ENCODE results near the gene SNU13.
"Not testable (repeated sequence)": the region's sequence is repeated elsewhere in the genome, so short reads cannot be mapped to it uniquely, and the experiment has no call there.

The SNU13 gene

DNA sequence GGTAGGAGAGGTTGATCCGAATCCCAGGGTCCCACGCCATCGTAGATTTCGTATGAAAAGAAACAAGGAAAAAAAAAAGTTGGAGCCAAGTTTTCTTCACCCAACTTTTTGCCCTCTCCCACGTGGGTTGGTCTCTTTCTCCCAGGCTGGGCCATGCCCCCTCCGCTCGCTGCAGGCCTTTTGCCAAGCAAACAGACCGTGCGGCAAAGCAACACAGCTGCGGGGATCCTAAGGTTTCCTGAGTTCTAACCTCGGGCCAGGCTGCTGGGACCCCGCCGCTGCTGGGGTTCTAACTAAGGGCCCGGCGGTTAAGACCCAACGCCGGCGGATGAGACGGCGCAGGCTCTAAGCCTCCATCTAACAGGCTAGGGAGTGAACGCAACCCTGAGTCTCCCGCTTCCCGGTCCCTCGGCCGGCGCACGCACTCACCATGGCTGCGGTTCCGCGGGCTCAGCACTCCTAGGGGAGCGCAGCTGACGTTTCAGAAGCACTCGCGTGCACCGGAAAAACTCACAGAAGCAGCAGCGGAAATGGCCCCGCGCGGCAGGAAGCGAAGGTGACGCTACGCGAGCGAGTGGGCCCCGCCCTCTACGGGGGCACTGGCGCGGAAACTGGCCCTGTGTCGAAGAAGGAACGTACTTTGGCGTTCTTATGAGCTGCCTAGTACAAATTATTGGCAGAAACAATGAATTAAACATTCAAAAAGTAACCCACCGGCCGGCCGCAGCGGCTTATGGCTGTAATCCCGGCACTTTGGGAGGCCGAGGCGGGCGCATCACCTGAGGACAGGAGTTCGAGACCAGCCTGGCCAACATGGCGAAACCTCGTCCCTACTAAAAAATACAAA is at the start of gene SNU13:
TSS of gene SNU13 (minus strand) at position 503 of the 847 bp plus-strand sequence. CDS start at position 432, 71 bp downstream.
- DNase-seq (ENCODE audit: low read depth in 3 of 3): peak; percentile 86 to 88 (median 87)

DNA sequence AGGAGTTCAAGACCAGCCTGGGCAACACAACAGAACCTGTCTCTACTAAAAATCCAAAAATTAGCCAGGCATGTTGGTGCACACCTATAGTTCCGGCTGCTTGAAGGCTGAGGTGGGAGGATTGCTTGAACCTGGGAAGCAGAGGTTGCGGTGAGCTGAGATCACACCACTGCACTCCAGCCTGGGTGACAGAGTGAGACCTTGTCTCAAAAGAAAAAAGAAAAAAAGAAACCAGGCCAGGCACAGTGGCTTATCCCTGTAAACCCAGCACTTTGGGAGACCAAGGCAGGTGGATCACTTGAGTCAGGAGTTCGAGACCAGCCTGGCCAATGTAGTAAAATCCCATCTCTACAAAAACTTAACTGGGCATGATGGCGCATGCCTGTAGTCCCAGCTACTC is 44.6 kb upstream of the SNU13 start:
- DNase-seq (ENCODE audit: low read depth in 3 of 3): not testable (repeated sequence)

DNA sequence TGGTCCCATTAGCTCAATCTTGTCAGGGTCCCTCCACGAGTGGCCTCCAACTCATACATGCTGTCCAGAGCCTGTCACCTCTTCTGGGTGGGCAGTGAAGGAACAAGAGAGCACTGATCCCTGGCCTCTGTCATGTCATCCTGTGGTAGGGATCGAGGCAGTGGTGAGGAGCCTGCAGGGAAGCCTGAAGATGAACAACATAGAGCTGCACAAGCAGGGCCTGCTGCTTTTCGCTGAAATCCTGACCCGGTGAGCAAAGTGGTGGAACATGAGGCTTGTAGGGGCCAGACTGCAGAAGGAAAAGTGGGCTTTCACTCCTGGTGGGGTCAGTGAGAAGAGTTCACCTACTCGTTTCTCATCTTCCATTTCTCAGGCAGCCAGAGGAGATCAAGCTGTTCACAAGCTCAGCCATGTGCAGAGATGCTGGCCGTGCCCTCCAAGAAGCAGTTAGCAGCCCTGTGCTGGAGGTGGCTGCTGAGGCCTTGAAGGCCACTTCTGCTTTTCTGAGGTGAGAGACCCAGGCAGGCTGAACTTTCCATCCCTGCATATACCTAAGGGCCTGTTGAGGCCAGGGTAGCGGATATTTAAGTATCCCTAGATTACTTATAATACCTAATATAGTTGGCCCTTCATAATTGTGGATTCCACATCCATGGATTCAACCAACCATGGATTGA is 43.6 kb upstream of the SNU13 start:
- DNase-seq (ENCODE audit: low read depth in 3 of 3): no peak

DNA sequence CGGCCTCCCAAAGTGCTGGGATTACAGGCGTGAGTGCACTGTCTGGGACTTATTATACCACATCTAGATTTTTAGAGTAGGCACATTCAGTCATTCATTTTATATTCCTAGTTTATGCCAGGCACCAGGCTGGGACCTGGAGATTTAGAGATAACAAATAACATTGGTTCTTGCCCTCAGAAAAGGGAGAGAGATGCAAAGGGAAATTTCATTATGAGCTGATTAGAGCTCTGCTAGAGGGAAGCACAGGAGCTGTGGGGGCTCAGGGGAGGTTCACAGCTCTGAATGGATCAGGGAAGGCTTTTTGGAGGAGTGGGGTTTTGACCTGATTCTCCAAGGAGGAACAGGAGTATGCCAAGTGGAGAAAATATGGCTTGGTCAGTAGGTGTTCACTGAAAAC is 42.9 kb upstream of the SNU13 start:
- DNase-seq (ENCODE audit: low read depth in 3 of 3): no peak

DNA sequence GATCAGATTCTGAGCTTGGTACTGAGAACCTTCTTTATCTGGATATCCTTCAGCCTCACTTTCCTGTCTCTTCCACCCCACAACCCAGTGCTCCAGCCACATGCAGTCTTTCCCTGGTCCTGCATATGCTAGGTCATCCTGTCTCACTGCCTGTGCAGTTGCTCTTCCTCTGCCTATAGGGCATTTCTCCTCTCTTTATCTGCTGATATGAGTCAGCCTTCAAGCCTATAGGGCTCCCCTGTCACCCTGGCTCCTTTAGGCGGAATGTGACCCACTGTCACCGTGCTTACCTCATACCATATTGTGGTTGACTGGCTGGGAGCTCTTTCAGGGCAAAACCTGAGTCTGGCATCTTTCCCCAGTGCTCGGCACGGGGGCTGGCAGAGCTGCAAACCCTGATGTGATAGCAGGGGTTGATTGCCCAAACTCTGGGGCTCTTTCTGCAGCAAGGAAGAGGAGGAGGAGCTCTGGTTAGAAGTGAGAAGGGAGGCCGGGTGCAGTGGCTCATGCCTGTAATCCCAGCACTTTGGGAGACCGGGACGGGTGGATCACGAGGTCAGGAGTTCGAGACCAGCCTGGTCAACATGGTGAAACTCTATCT is 36.9 kb upstream of the SNU13 start:
- no peak for DNase-seq (ENCODE audit: low read depth in 3 of 3)

DNA sequence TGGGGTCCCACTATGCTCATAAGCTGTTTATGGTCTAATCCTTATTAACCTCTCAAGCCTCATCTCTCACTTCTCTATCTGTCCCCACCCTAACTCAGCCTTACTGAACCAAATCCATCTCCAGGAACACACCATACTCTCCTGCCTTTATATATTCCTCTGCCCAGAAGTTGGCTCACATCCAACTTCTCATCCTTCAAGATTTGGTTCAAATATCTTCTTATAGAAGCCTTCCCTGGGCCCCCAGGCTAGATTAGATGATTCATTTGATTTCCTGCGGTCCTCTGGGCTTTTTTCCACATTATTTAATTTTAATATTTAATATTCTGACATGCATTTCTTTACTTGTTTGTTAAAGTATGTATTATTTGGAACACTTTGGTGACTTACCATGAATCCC is 33.8 kb upstream of the SNU13 start:
- no peak for DNase-seq (ENCODE audit: low read depth in 3 of 3)

DNA sequence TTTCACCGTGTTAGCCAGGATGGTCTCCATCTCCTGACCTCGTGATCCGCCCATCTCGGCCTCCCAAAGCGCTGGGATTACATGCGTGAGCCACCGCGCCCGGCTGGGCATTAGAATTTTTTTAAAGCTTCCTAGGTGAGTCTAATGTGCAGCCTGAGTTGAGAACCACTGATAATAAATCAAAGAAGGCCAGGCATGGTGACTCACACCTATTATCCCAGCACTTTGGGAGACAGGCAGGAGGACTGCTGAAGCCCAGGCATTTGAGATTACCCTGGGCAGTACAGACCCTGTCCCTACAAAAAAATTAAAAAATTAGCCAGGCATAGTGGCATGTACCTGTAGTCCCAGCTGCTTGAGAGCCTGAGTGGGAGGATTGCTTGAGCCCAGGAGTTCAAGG is 24.3 kb upstream of the SNU13 start:
- no peak for DNase-seq (ENCODE audit: low read depth in 3 of 3)

DNA sequence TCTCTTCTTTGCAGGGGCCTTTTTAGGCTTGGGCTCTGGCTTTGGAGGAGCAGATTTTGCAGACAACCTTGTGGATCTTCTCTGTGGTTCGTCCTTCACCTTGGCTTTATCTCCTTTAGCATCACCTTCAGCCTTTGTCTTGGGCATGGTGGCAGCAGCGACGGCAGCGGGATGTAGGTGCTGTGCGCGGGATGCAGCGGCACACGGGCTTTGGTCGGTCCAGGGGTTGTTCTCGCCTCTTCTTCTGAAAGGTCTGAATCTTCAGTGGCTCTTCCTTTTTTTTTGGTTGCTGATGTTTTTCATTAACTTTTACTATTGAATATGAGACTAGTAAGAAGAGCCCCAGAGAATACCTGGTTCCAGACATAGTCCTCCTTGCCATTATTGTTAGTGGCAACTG is 20.7 kb upstream of the SNU13 start:
- no peak for DNase-seq (ENCODE audit: low read depth in 3 of 3)

DNA sequence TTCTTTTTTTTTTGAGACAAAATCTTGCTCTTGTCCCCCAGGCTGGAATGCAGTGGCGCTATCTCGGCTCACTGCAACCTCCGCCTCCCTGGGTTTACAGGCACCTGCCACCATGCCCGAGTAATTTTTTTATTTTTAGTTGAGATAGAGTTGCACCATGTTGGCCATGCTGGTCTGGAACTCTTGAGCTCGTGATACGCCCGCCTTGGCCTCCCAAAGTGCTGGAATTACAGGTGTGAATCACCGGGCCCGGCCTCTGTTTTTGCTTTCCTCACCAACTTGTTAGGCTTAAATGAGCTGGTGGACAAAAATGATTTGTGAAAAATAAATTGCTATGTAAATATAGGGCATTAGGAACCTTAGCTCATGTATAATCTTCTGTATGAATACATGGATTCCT is 14.1 kb upstream of the SNU13 start:
- no peak for DNase-seq (ENCODE audit: low read depth in 3 of 3)

- DNase-seq (ENCODE audit: low read depth in 3 of 3): no peak
Measured at GRCh38 chr22:41700108-41700364, 11.4 kb upstream of the SNU13 start.

DNA sequence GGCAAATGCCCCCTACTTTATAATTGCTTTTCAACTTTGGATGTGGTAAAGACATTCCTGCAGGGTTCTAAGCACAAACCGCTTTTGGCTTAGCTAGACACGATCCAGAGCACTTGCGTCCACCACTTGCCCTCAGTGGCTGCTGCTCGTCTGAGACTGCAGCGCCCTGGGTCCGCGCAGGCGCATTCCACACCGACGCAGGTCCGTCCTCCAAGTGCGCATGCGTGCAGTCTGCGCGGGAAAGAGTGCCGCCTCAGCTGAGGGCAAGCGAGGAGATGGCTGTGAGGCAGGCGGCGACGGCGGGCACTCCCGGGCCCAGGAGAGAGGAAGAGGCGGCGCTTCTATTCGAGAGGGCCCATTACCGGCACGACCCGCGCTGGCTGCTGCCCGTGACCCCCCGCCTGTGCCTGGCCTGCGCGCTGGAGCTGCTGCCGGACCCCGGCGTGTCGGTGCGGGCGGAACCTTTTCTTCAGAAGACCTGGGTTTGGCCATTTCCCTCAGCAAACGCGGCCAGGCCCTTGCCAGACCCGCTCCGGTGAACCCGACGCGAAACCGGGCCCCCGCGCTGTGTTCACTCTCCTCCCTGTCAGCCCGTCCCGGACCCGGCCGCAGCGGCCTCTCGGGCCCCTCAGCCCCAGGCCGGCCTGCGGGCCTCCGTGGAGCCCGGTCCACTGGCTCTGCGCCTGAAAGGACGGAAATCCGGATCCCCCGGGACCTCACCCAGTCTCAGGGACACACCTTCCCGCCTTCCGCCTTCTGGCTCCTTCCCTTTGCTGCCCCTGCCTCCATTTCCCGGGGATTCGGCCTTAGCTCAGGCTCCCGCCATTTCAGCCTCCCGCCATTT is 10.8 kb upstream of the SNU13 start, which contains the start of gene MEI1:
TSS of gene MEI1 (plus strand) at position 240 of the 844 bp plus-strand sequence. CDS start at position 276, 36 bp downstream.
- peak; percentile 88 to 92 (median 89) for DNase-seq (ENCODE audit: low read depth in 3 of 3)

DNA sequence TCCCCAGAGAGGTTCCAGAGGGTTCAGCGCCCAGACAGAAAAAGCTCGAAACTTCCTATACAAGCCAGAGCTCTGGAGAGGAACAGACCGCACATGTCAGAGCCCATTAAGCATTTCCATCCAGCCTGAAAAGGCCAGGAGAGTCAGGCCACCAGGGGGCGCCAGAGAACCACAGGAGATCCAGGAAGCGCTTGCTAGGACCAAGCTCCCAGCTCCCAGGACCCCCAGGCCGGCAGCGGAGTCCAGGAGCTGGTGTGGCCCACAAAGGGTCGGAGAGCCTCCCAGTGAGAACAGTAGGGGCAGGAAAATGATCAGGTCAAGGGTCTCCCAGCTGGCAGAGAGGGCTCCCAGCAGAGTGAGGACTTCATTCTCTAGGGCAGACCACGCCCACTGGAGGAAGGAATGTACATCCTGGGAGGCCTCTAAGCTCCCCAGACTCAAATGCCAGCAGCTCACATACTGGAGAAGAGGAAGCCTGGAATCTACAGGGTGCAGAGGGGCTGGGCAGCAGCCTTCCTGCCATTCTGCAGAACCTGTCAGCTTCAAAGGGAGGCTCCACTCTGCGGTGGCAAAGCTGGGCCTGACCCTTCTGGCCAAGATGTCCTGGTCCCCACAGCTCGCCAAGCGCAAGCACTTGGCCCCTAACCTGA is 8.6 kb upstream of the SNU13 start:
- peak; percentile 76 to 96 (median 95) for DNase-seq (ENCODE audit: low read depth in 3 of 3)

GRCh38 chr22:41696703-41697102 is 8.0 kb upstream of the SNU13 start:
- no peak for DNase-seq (ENCODE audit: low read depth in 3 of 3)

DNA sequence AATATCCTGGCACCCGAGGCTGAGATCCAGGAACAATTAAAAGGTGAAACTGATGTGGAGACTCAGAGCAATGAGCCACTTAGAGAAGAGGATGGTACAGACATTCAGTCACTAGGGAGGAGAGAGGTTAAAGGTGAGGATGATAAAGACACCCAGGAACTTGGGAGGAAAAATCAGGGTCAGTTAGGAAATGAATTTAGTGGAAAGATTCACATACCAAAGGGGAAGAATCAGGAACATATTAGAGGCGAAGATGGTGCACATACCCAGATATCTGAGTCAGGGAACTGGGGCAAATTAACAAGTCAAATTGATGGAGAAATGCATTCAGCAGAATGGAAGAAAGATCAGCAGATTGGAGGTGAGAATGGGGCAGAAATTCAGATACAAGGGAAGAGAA is 6.5 kb upstream of the SNU13 start:
- no peak for DNase-seq (ENCODE audit: low read depth in 3 of 3)

DNA sequence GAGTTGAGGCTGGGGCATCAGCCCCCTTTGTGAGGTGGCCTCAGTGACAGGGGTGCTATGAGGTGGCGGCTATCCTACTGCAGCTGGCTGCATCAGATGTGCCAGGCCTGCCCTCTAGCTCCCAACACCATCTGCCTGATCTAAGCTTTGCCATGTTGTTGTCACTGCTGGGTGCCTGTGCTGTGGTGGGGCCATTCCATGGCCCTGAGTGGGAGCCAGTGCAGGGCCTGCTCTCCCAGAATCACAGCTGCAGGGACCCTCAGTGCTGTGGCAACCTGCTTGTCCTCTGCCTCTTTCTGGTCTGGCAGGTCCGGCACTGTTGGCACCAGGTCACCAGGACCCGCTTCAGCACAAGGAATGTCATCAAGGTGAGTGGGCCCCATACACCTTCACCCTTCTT is 1.8 kb upstream of the SNU13 start:
- DNase-seq (ENCODE audit: low read depth in 3 of 3): no peak

GRCh38 chr22:41687901-41688364 is 734 bp downstream of the SNU13 start:
- no peak for DNase-seq (ENCODE audit: low read depth in 3 of 3)

- not testable (repeated sequence) for DNase-seq (ENCODE audit: low read depth in 3 of 3)
Measured at GRCh38 chr22:41686890-41687289, 1.8 kb downstream of the SNU13 start.

GRCh38 chr22:41684194-41684593 is 4.5 kb downstream of the SNU13 start:
- no peak for DNase-seq (ENCODE audit: low read depth in 3 of 3)

- no peak for DNase-seq (ENCODE audit: low read depth in 3 of 3)
Measured at GRCh38 chr22:41683616-41684015, 5.1 kb downstream of the SNU13 start.

DNA sequence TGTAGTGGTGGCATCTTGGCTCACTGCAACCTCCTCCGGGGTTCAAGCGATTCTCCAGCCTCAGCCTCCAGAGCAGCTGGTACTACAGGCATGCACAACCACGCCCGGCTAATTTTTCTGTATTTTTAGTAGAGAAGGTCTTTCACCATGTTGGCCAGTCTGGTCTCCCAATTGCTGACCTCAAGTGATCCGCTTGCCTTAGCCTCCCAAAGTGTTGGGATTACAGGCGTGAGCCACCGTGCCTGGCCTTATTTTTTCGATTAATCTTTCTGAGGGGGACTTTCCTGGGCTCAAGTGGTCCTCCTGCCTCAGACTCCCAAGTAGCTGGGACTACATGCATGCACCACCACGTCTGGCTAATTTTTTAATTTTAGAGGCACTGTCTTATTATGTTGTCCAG is 5.6 kb downstream of the SNU13 start:
- DNase-seq (ENCODE audit: low read depth in 3 of 3): no peak

GRCh38 chr22:41682033-41682807 is 6.4 kb downstream of the SNU13 start:
- DNase-seq (ENCODE audit: low read depth in 3 of 3): peak; percentile 67 to 75 (median 72)

Measured in stimulated activated CD4-positive, alpha-beta T cell treated with anti-CD3 and anti-CD28 coated beads, TNF-alpha, amount 100 ng/mL, for 48 hours (primary cell).